Measurements from ENCODE around the gene CPO. TPM values are rescaled to one million over a fixed set of nuclear protein-coding genes. Genes with fewer than 3 reads are reported as not detected.

Gene CPO
- polyA plus RNA-seq, 1 donor (not counting 4 experiments of a cell fraction or from before 2014, with no cell fraction given) = 0.25 TPM

- H3K9me3 ChIP-seq (ENCODE audit: control insufficient read depth, low read depth, low read length) = no peaks in the 10 kb centered on the region
- H3K9me1 ChIP-seq (ENCODE audit: control insufficient read depth, extremely low read depth, insufficient read depth, low read length) = no peaks in the 10 kb centered on the region
- peaks cover 11% of the 10 kb centered on the region for H3K4me1 ChIP-seq (ENCODE audit: control insufficient read depth, extremely low read depth, insufficient read depth, low read length)
- H3K4me2 ChIP-seq (ENCODE audit: control insufficient read depth, extremely low read depth, insufficient read depth, low read depth, low read length) = no peak overlapping the region
- TF ChIP-seq CTCF (optimal IDR thresholded peaks at IDR 0.05 in 1 of 3, IDR thresholded peaks at IDR 0.05 in 1 of 3, conservative IDR thresholded peaks at IDR 0.05 in 1 of 3; ENCODE audit: extremely low read depth in 1 of 3, insufficient read depth in 2 of 3, low read length in 3 of 3) = no peak
- no peak for TF ChIP-seq EZH2 (IDR thresholded peaks at IDR 0.05; ENCODE audit: low read length)
- no peak overlapping the region for H3K27ac ChIP-seq (ENCODE audit: control insufficient read depth, insufficient read depth, low read length)
- FAIRE-seq (no peak), DNase-seq (ENCODE audit: low read depth, low spot score) (no peak)
- no peaks in the 10 kb centered on the region for H3K36me3 ChIP-seq (ENCODE audit: control insufficient read depth in 2 of 2, extremely low read depth in 1 of 2, insufficient read depth in 2 of 2, low read length in 2 of 2)
- no peak overlapping the region for H3K9ac ChIP-seq (ENCODE audit: control insufficient read depth, extremely low read depth, insufficient read depth, low read length)
- H4K20me1 ChIP-seq (ENCODE audit: control insufficient read depth, extremely low read depth, insufficient read depth, low read length) = no peaks in the 10 kb centered on the region
- no peaks in the 10 kb centered on the region for H3K27me3 ChIP-seq (ENCODE audit: control insufficient read depth, extremely low read depth, insufficient read depth, low read length)
- H3K4me3 ChIP-seq (ENCODE audit: control insufficient read depth in 2 of 3, extremely low read depth in 1 of 3, insufficient read depth in 2 of 3, low read depth in 1 of 3, low read length in 3 of 3) = no peak overlapping the region
- no peaks in the 10 kb centered on the region for H3K79me2 ChIP-seq (ENCODE audit: control insufficient read depth, insufficient read depth, low read length)
- dilution Hi-C loops (cut with MboI; ENCODE audit: extremely low pct_ligation_motif_present, low sequenced_read_pairs) = no loop called here
- no peak overlapping the region for H2AFZ ChIP-seq (ENCODE audit: control insufficient read depth, low read length)
Observed at GRCh38 chr2:206982360-206982955, 43.1 kb downstream of the CPO start.

DNA sequence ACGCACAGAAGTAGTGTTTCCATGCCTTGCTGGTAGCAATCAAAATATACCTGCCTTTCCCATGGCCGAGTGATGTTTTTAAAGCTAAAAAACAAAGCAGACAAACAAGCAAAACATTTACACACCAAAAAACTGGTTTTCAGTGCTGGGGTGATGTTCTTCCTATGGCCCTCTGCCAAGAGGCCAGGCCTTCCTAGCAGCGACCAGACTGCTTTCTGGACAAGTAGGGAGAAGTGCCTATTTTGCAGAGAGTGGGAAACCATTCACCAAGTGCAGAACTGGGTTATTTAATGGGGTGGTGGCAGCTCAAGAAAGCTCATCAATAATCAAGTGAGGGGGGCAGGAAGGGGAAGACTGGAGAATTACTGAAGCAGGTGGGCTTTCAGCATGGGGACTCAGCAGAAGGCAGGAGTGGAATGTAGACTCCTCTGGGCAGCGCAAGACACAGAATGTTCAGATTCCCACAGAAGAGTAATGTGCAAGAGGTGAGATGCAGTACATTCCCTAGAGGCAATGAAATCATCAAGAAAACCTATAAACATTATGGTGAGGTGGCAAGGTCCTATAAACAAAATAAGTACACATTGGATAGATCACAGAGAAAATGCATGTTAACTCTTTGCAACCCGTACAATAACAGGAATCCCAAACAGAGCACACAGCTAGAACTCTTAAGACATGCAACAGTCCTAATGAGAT is 44.0 kb downstream of the CPO start:
- dilution Hi-C loops (cut with MboI; ENCODE audit: extremely low pct_ligation_motif_present, low sequenced_read_pairs) = no loop called here
- H2AFZ ChIP-seq (ENCODE audit: control insufficient read depth, low read length) = no peak overlapping the region

More for the DNA sequence above, 44.0 kb downstream of the CPO start:
- H3K4me3 ChIP-seq (ENCODE audit: control insufficient read depth in 2 of 3, extremely low read depth in 1 of 3, insufficient read depth in 2 of 3, low read depth in 1 of 3, low read length in 3 of 3) = no peak overlapping the region
- no peaks in the 10 kb centered on the region for H3K36me3 ChIP-seq (ENCODE audit: control insufficient read depth in 2 of 2, extremely low read depth in 1 of 2, insufficient read depth in 2 of 2, low read length in 2 of 2)
- no peak for DNase-seq (ENCODE audit: low read depth, low spot score)
- no peaks in the 10 kb centered on the region for H3K9me3 ChIP-seq (ENCODE audit: control insufficient read depth, low read depth, low read length)
- no peaks in the 10 kb centered on the region for H3K9me1 ChIP-seq (ENCODE audit: control insufficient read depth, extremely low read depth, insufficient read depth, low read length)
- no peaks in the 10 kb centered on the region for H3K27me3 ChIP-seq (ENCODE audit: control insufficient read depth, extremely low read depth, insufficient read depth, low read length)
- H3K79me2 ChIP-seq (ENCODE audit: control insufficient read depth, insufficient read depth, low read length) = no peaks in the 10 kb centered on the region
- FAIRE-seq = no peak
- H4K20me1 ChIP-seq (ENCODE audit: control insufficient read depth, extremely low read depth, insufficient read depth, low read length) = no peaks in the 10 kb centered on the region
- H3K9ac ChIP-seq (ENCODE audit: control insufficient read depth, extremely low read depth, insufficient read depth, low read length) = no peak overlapping the region
- peaks cover 11% of the 10 kb centered on the region for H3K4me1 ChIP-seq (ENCODE audit: control insufficient read depth, extremely low read depth, insufficient read depth, low read length)
- no peak overlapping the region for H3K27ac ChIP-seq (ENCODE audit: control insufficient read depth, insufficient read depth, low read length)
- TF ChIP-seq CTCF (optimal IDR thresholded peaks at IDR 0.05 in 1 of 3, IDR thresholded peaks at IDR 0.05 in 1 of 3, conservative IDR thresholded peaks at IDR 0.05 in 1 of 3; ENCODE audit: extremely low read depth in 1 of 3, insufficient read depth in 2 of 3, low read length in 3 of 3) (no peak), EZH2 (IDR thresholded peaks at IDR 0.05; ENCODE audit: low read length) (no peak)
- H3K4me2 ChIP-seq (ENCODE audit: control insufficient read depth, extremely low read depth, insufficient read depth, low read depth, low read length) = no peak overlapping the region
